Measurements from ENCODE around the gene MAMLD1. TPM values are rescaled to one million over a fixed set of nuclear protein-coding genes. Genes with fewer than 3 reads are reported as not detected.

The MAMLD1 gene
- total RNA-seq, 4 donors from 2014 or later = 1.2 to 2.0 (median 1.6) TPM

DNA sequence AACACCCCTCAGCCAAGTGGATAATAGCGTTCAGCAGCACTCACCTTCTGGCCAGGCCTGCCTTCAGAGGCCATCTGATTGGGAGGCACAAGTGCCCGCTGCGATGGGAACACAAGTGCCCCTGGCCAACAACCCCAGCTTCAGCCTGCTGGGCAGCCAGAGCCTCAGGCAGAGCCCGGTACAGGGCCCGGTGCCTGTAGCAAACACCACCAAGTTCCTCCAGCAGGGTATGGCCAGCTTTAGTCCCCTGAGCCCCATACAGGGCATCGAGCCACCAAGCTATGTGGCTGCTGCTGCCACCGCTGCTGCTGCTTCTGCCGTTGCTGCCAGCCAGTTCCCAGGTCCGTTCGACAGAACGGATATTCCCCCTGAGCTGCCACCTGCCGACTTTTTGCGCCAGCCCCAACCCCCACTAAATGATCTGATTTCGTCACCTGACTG, 149.4 kb downstream of the MAMLD1 start:
- ATAC-seq (peak in 1 of 2 donors; percentile 43), DNase-seq (no peak)
- Histone ChIP-seq H3K4me1 (peaks cover 0 to 11% of the 10 kb centered on the region in 2 donors), H3K27ac (no peak overlapping the region), H3K36me3 (no peaks in the 10 kb centered on the region), H3K27me3 (no peaks in the 10 kb centered on the region), H3K9me3 (no peaks in the 10 kb centered on the region), H3K4me3 (no peak overlapping the region)
- no peak for TF ChIP-seq POLR2A (IDR thresholded peaks at IDR 0.05)
- TF ChIP-seq, protein P1, sequence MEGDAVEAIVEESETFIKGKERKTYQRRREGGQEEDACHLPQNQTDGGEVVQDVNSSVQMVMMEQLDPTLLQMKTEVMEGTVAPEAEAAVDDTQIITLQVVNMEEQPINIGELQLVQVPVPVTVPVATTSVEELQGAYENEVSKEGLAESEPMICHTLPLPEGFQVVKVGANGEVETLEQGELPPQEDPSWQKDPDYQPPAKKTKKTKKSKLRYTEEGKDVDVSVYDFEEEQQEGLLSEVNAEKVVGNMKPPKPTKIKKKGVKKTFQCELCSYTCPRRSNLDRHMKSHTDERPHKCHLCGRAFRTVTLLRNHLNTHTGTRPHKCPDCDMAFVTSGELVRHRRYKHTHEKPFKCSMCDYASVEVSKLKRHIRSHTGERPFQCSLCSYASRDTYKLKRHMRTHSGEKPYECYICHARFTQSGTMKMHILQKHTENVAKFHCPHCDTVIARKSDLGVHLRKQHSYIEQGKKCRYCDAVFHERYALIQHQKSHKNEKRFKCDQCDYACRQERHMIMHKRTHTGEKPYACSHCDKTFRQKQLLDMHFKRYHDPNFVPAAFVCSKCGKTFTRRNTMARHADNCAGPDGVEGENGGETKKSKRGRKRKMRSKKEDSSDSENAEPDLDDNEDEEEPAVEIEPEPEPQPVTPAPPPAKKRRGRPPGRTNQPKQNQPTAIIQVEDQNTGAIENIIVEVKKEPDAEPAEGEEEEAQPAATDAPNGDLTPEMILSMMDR (IDR thresholded peaks at IDR 0.05 in 4 of 5, conservative IDR thresholded peaks at IDR 0.05 in 1 of 5) = no peak
- in situ Hi-C loops (cut with MboI; ENCODE audit: low sequenced_read_pairs in 4 of 4) (no loop called here), intact Hi-C loops (cut with DNase I; ENCODE audit: low total_unique reads) (no loop called here)

DNA sequence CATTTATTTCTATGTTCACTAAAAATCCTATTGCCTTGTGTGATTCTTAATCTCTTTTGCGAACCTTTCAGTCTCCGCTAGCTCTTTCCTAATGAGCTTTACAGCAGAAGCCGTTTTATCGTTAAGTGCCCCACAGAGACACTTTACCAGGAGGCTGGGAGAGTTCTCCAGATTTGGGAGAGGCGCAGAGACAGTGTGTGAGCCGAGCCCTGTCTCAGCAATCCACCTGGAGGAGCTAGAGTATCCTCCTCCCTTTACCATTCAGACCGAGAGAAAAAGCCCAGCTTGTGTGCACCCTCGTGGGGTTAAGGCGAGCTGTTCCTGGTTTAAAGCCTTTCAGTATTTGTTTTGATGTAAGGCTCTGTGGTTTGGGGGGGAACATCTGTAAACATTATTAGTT, 150.4 kb downstream of the MAMLD1 start:
- no peaks in the 10 kb centered on the region for H3K36me3 ChIP-seq
- H3K9me3 ChIP-seq = no peaks in the 10 kb centered on the region
- peaks cover 0 to 1% of the 10 kb centered on the region in 2 donors for H3K4me1 ChIP-seq
- no peak for DNase-seq
- H3K27ac ChIP-seq = no peak overlapping the region
- no peak for TF ChIP-seq POLR2A (IDR thresholded peaks at IDR 0.05)
- TF ChIP-seq, protein P1 (IDR thresholded peaks at IDR 0.05 in 4 of 5, conservative IDR thresholded peaks at IDR 0.05 in 1 of 5) = no peak
- in situ Hi-C loops (cut with MboI; ENCODE audit: low sequenced_read_pairs in 4 of 4) (no loop called here), intact Hi-C loops (cut with DNase I; ENCODE audit: low total_unique reads) (no loop called here)
- no peak for ATAC-seq
- no peaks in the 10 kb centered on the region for H3K27me3 ChIP-seq
- H3K4me3 ChIP-seq = no peak overlapping the region

DNA sequence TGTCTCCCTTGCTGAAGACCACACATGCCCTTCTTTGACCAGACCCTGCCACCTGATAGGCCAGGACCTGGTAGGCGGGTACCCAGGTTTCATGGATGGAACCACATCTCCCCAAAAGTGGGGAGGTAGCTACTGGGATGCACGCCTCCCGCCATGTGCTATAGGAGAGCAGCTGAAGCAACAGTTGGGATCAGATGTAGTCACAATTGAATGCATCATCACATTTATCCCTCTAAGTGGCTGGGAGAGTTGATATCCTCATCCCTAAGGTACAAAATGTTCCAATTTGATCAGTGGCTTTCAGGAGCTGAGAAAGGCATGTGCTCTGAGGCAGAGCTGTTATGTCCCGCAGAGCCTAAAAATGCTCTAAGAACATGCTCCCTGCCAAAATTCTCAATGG, 151.3 kb downstream of the MAMLD1 start:
- Histone ChIP-seq H3K27ac (no peak overlapping the region), H3K4me3 (no peak overlapping the region), H3K27me3 (no peaks in the 10 kb centered on the region), H3K9me3 (no peaks in the 10 kb centered on the region), H3K4me1 (no peaks in the 10 kb centered on the region), H3K36me3 (no peaks in the 10 kb centered on the region)
- TF ChIP-seq, protein P1 (IDR thresholded peaks at IDR 0.05 in 4 of 5, conservative IDR thresholded peaks at IDR 0.05 in 1 of 5) = no peak
- TF ChIP-seq POLR2A (IDR thresholded peaks at IDR 0.05) = no peak
- in situ Hi-C loops (cut with MboI; ENCODE audit: low sequenced_read_pairs in 4 of 4) = no loop called here
- intact Hi-C loops (cut with DNase I; ENCODE audit: low total_unique reads) = no loop called here
- DNase-seq (no peak), ATAC-seq (no peak)

DNA sequence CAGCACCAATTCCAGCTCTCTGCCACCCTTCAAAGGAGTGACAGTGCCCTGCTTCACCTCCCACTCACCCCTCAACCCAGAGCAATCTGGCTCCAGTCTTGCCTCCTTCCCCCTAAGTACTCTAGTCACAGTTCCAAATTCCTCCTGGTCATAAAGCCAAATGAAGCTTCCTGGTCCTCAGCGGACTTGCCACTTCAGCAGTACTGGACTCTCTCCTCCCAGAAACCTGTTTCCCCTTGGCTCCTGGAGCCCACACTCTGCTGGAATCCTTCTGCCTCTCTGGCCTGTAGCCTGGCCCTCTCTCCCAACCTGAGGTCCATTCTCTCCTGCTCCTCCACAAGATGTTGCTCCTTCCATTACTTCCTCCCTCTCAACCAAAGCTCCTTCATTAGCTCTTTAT, 152.7 kb downstream of the MAMLD1 start:
- intact Hi-C loops (cut with DNase I; ENCODE audit: low total_unique reads) = no loop called here
- Histone ChIP-seq H3K9me3 (no peaks in the 10 kb centered on the region), H3K27ac (no peak overlapping the region), H3K4me3 (no peak overlapping the region), H3K36me3 (no peaks in the 10 kb centered on the region), H3K4me1 (no peaks in the 10 kb centered on the region), H3K27me3 (no peaks in the 10 kb centered on the region)
- TF ChIP-seq, protein P1 (IDR thresholded peaks at IDR 0.05 in 4 of 5, conservative IDR thresholded peaks at IDR 0.05 in 1 of 5) = no peak
- ATAC-seq (no peak), DNase-seq (no peak)
- in situ Hi-C loops (cut with MboI; ENCODE audit: low sequenced_read_pairs in 4 of 4) = no loop called here

DNA sequence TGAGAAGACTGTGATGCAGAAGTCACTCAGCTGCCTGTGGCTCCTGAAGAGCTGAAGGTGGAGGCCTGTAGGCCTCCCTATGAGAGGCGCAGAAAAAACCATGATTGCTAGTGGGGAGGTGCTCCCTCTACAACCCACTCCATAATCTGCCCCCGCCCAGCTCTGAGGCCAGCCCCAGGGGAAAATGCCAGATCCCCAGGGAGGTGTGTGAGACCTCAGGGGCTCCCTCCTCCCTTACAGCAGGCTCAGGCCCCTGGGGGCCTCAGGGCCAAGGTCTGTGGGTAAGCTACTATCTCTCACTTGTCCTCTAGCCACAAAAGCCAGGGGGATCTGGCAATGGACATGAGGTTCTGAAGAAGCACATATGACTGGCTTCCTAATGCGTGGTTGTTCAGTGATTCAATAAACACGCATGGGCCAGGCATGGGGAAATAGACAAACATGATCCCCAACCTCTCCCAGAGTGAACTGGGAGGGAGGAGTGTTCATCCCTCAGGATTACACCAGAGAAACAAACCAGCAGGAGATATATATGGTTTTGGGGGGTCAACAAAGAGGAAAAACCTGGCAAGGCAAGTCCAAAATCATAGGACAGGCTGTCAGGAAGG, 154.3 kb downstream of the MAMLD1 start:
- ATAC-seq (no peak), DNase-seq (no peak)
- H3K4me3 ChIP-seq = no peak overlapping the region
- no peaks in the 10 kb centered on the region for H3K9me3 ChIP-seq
- no peaks in the 10 kb centered on the region for H3K36me3 ChIP-seq
- TF ChIP-seq POLR2A (IDR thresholded peaks at IDR 0.05) = no peak
- TF ChIP-seq, protein P1 (IDR thresholded peaks at IDR 0.05 in 4 of 5, conservative IDR thresholded peaks at IDR 0.05 in 1 of 5) = no peak
- H3K27me3 ChIP-seq = no peaks in the 10 kb centered on the region
- H3K27ac ChIP-seq = no peak overlapping the region
- H3K4me1 ChIP-seq = no peaks in the 10 kb centered on the region
- in situ Hi-C loops (cut with MboI; ENCODE audit: low sequenced_read_pairs in 4 of 4) (no loop called here), intact Hi-C loops (cut with DNase I; ENCODE audit: low total_unique reads) (no loop called here)

Measured in gastrocnemius medialis (tissue), 4 donors.